ENCODE measurements around the gene TMEM30B. TPM values are rescaled to one million over a fixed set of nuclear protein-coding genes. Genes with fewer than 3 reads are reported as not detected.

The TMEM30B gene
- total RNA-seq (2022; extraction: Qiagen RNA extraction), result 0.18 to 0.42 TPM (median 0.30 TPM) in 5 replicates

DNA sequence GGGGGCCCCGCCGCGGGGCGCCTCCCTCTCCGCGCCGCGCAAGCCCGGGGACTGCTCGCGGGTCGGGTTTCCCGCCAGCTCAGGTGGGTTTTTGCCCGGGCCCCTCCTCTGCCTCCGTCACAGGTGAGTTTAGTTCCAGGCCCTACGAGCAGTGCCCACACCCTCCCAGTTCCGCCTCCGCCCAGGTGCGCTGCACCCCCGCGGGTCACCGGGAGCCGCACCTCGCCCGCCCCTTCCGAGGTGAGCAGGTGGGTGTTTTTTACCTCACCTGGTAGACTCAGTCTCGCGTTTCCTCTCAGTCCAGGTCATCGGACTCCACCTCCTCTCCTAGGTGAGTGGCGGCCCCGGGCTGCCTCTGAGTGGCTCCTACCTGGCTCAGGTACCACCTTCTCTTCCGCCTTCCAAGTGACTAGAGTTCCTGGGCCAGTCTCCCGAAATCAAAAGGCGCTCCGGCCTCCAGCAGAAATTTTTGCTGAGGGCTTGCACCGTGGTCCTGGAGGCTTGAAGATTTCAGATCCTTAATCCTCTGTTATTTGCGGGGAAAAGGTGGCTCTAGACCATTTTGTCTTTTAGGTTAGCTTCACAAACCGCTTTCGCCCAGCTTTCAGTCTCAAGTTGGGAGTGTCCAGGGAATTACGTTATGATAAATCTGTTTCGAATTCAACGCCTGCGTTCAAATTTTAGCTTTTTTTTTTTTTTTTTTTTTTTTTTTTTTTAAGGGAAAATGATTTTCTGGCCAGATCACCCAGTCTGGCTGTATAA, at the start of gene TMEM30B:
TSS of gene TMEM30B (minus strand) at position 153 of the 762 bp plus-strand sequence. CDS start 191 bp downstream, outside the sequence.

GRCh38 chr14:61321385-61322010, 40.4 kb upstream of the TMEM30B start, which contains the start of gene PRKCH:
TSS of gene PRKCH (plus strand) at chr14:61321579. CDS start at chr14:61322102, 523 bp downstream.

Other genes with a start within 250 kb of the TMEM30B start
- 4.7 to 6.8 TPM (median 6.0 TPM) in 5 replicates for gene PRKCH, start 40.2 kb upstream of the TMEM30B start, total RNA-seq (2022; extraction: Qiagen RNA extraction)